Measurements from ENCODE around the gene CFAP58. TPM values are rescaled to one million over a fixed set of nuclear protein-coding genes. Genes with fewer than 3 reads are reported as not detected.

CFAP58 gene
- total RNA-seq, 1 donor from 2014 or later, result 1.1 TPM

- no peak for ATAC-seq
- no peak overlapping the region for H3K27ac ChIP-seq
- DNase-seq, result no peak
- no peaks in the 10 kb centered on the region for H3K9me3 ChIP-seq
- no peaks in the 10 kb centered on the region for H3K4me1 ChIP-seq
- no peak overlapping the region for H3K4me3 ChIP-seq
- peaks cover 6% of the 10 kb centered on the region for H3K27me3 ChIP-seq (ENCODE audit: low read depth)
- intact Hi-C loops (cut with DNase I), result no loop called here
- no peak for TF ChIP-seq CTCF (IDR thresholded peaks at IDR 0.05)
- no peaks in the 10 kb centered on the region for H3K36me3 ChIP-seq
Measured at GRCh38 chr10:104387130-104387888, 33.7 kb downstream of the CFAP58 start.

- DNase-seq (no peak), ATAC-seq (no peak)
- H3K4me1 ChIP-seq, result no peaks in the 10 kb centered on the region
- H3K27me3 ChIP-seq (ENCODE audit: low read depth), result no peaks in the 10 kb centered on the region
- no peak for TF ChIP-seq CTCF (IDR thresholded peaks at IDR 0.05)
- H3K9me3 ChIP-seq, result no peaks in the 10 kb centered on the region
- intact Hi-C loops (cut with DNase I), result no loop called here
- H3K4me3 ChIP-seq, result no peak overlapping the region
- no peak overlapping the region for H3K27ac ChIP-seq
- H3K36me3 ChIP-seq, result no peaks in the 10 kb centered on the region
Measured at GRCh38 chr10:104388830-104389229, 35.2 kb downstream of the CFAP58 start.

- Histone ChIP-seq H3K27me3 (ENCODE audit: low read depth) (no peaks in the 10 kb centered on the region), H3K4me1 (no peaks in the 10 kb centered on the region), H3K4me3 (no peak overlapping the region), H3K36me3 (no peaks in the 10 kb centered on the region), H3K9me3 (no peaks in the 10 kb centered on the region), H3K27ac (no peak overlapping the region)
- intact Hi-C loops (cut with DNase I), result no loop called here
- ATAC-seq (peak; percentile 60 to 96), DNase-seq (no peak)
- no peak for TF ChIP-seq CTCF (IDR thresholded peaks at IDR 0.05)
Measured at GRCh38 chr10:104391150-104391968, 37.7 kb downstream of the CFAP58 start.

- DNase-seq, result no peak
- no peak for TF ChIP-seq CTCF (IDR thresholded peaks at IDR 0.05)
- Histone ChIP-seq H3K4me1 (no peaks in the 10 kb centered on the region), H3K27ac (no peak overlapping the region), H3K27me3 (ENCODE audit: low read depth) (no peaks in the 10 kb centered on the region), H3K36me3 (no peaks in the 10 kb centered on the region), H3K9me3 (no peaks in the 10 kb centered on the region), H3K4me3 (no peak overlapping the region)
- intact Hi-C loops (cut with DNase I), result no loop called here
- no peak for ATAC-seq
Measured at GRCh38 chr10:104391969-104392296, 38.3 kb downstream of the CFAP58 start.

GRCh38 chr10:104393387-104393786 is 39.8 kb downstream of the CFAP58 start:
- Histone ChIP-seq H3K36me3 (no peaks in the 10 kb centered on the region), H3K9me3 (no peaks in the 10 kb centered on the region), H3K4me3 (no peak overlapping the region), H3K27ac (no peak overlapping the region), H3K27me3 (ENCODE audit: low read depth) (no peaks in the 10 kb centered on the region), H3K4me1 (no peaks in the 10 kb centered on the region)
- no peak for DNase-seq
- no peak for ATAC-seq
- intact Hi-C loops (cut with DNase I), result no loop called here
- no peak for TF ChIP-seq CTCF (IDR thresholded peaks at IDR 0.05)

Data from lower lobe of right lung (tissue), 2 donors.